ENCODE measurements around the gene ITFG1. TPM values are rescaled to one million over a fixed set of nuclear protein-coding genes. Genes with fewer than 3 reads are reported as not detected.
"Not testable (repeated sequence)": the region's sequence is repeated elsewhere in the genome, so short reads cannot be mapped to it uniquely, and the experiment has no call there.

ITFG1 gene
- total RNA-seq, 2 donors from 2014 or later = 71.1 to 77.0 TPM

DNA sequence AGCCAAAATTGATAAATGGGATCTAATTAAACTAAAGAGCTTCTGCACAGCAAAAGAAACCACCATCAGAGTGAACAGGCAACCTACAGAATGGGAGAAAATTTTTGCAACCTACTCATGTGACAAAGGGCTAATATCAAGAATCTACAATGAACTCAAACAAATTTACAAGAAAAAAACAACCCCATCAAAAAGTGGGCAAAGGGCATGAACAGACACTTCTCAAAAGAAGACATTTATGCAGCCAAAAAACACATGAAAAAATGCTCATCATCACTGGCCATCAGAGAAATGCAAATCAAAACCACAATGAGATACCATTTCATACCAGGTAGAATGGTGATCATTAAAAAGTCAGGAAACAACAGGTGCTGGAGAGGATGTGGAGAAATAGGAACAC is 18.0 kb downstream of the ITFG1 start:
- intact Hi-C loops (cut with DNase I, micrococcal nuclease); DNase-seq; ATAC-seq: not testable (repeated sequence)

DNA sequence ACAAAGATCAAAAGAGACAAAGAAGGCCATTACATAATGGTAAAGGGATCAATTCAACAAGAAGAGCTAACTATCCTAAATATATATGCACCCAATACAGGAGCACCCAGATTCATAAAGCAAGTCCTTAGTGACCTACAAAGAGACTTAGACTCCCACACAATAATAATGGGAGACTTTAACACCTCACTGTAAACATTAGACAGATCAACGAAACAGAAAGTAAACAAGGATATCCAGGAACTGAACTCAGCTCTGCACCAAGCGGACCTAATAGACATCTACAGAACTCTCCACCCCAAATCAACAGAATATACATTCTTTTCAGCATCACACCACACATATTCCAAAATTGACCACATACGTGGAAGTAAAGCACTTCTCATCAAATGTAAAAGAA is 20.8 kb downstream of the ITFG1 start:
- intact Hi-C loops (cut with DNase I, micrococcal nuclease); DNase-seq; ATAC-seq: not testable (repeated sequence)

GRCh38 chr16:47434274-47434673 is 26.6 kb downstream of the ITFG1 start:
- ATAC-seq; intact Hi-C loops (cut with DNase I, micrococcal nuclease); DNase-seq: not testable (repeated sequence)

DNA sequence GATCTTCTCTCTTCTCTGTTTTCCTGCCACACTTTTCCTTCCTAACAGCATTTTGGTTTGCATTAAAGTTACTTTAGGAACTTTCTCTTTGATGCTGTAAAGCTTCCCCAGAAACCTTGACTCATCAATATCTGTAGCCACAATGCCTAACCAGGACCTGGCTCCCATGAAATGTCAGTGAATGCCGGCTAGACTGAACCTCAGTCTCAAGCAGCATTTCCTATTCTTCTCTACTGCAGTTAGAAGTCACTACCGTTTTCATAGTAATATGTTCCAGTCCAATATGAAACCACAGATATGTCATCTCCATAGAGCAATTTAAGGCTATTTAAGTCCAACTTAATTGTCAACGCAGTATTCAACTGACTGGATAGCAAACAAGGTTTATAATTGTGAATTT is 28.9 kb downstream of the ITFG1 start:
- DNase-seq (no peak), ATAC-seq (no peak)
- intact Hi-C loops (cut with DNase I, micrococcal nuclease) = no loop called here

GRCh38 chr16:47426806-47427205 is 34.1 kb downstream of the ITFG1 start:
- intact Hi-C loops (cut with DNase I, micrococcal nuclease) = no loop called here
- DNase-seq (no peak), ATAC-seq (no peak)

DNA sequence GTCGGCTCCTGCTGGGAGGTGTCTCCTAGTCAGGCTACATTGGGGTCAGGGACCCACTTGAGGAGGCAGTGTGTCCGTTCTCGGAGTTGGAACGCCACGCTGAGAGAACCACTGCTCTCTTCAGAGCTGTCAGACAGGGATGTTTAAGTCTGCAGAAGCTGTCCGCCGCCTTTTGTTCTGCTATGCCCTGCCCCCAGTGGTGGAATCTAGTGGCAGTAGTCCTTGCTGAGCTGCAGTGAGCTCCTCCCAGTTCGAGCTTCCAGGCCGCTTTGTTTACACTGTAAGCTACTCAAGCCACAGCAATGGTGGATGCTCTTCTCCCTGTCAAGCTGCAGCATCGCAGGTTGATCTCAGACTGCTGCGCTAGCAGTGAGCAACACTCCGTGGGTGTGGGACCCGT is 36.0 kb downstream of the ITFG1 start:
- DNase-seq (no peak), ATAC-seq (no peak)
- intact Hi-C loops (cut with DNase I, micrococcal nuclease) = no loop called here

DNA sequence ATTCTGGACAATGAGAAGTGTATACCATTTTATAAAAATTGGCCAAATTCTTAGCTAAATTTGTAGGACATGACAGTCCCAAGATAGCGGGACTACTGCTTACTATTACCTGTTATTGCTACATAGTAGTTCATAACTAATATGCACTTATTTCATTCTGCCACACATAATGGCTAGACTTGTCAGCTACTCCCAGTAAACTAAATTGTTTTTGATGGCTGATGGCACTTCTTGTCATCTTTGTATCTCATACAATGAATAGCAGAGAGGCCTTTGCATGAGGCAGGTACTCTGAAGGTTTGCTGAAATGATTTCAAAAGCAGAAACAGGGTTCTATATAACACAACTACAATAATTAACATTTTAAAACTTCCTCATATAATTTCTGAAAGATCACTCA is 44.0 kb downstream of the ITFG1 start:
- DNase-seq (no peak), ATAC-seq (no peak)
- intact Hi-C loops (cut with DNase I, micrococcal nuclease) = no loop called here

- ATAC-seq (no peak), DNase-seq (no peak)
- intact Hi-C loops (cut with DNase I, micrococcal nuclease) = no loop called here
Observed at GRCh38 chr16:47413041-47413440, 47.8 kb downstream of the ITFG1 start.

DNA sequence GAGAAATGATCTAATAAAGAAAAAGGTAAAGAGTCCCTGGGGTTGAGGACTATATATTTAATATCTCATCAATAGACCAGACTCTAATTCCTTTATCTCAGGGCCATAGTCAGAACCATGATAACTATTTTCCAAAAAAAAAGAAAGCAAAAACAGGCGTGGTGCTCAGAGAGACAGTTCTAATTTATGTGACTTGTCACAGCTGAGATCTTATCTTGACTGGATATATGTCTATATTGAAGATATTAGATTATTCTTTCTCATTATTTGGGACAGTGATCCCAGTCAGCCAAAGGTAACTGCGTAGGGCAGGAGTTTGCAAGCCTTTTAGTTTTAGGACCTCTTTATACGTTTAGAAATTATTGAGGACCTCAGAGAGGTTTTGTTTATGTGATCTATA is 52.4 kb downstream of the ITFG1 start:
- ATAC-seq (no peak), DNase-seq (no peak)
- intact Hi-C loops (cut with DNase I, micrococcal nuclease) = no loop called here

DNA sequence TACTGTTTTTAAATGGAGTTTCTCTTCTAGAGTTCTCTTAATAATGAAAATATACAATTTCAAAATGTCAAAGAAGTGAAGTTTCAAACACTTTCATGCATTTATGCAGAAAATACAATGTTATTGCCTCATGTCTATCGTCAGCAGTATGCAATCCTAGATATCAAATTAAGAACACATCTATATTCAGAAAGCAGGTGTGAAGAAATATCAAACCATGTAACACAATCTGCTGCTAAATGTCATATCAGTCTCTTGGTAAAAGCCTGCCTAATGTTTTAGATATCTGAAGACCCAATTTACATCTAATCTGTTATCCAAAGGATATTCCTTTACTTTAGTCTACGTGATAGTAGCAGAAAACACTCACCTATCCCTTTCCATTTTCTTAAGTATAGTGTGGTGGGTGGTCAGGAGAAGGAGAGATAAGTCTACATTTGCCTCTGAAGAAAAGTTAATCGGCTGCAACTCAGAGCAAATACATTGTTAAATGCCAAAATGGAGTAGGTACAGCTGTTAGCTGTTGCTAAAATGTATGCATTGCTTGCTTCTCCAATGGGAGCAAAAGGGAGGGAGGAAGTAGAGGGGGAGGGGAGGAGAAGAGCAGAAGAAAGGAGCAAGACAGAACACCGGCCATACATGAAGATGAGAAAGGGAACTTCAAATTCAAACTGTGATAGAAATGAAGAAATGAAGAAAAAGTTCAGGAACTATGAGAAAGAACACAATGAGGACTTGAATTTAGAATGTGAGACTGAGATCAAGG is 64.9 kb downstream of the ITFG1 start:
- no peak for ATAC-seq
- intact Hi-C loops (cut with DNase I, micrococcal nuclease) = no loop called here
- DNase-seq = no peak

DNA sequence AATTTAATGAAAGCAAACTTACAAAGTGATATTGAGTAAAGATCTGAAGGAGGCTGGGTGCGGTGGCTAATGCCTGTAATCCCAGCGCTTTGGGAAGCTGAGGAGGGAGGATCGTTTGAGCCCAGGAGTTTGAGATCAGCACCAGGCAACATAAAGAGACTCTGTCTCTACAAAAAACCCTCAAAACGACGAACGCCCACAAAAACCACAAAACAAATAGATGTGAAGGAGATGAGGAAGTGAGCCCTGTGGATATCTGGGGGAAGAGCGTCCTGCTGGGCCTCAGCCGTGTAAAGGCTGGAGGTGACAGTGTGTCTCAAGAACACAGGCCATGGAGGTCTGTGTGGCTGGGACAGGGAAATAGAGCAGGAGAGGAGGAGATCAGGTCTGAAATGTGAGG is 68.8 kb downstream of the ITFG1 start:
- DNase-seq (no peak), ATAC-seq (no peak)
- intact Hi-C loops (cut with DNase I, micrococcal nuclease) = no loop called here

DNA sequence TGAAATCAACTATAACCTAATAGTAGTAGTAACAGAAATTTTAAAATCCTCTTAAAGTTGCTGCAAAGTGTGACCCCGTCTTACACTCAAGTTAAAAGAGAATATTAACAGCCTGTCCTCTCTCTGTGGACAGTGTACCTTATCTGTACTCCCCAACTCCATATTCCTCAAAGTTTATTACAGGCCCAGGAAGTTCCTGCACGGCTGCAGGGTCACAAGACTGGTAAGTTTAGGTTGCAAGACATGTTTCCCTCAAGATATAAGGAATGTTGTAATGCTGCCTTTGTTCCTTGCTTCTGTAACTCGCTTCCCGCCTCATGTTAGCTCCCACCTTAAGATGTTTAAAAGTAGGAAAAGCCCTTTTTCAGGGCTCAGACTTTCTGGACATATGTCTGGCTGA is 72.2 kb downstream of the ITFG1 start:
- ATAC-seq = no peak
- DNase-seq = no peak
- intact Hi-C loops (cut with DNase I, micrococcal nuclease) = no loop called here

DNA sequence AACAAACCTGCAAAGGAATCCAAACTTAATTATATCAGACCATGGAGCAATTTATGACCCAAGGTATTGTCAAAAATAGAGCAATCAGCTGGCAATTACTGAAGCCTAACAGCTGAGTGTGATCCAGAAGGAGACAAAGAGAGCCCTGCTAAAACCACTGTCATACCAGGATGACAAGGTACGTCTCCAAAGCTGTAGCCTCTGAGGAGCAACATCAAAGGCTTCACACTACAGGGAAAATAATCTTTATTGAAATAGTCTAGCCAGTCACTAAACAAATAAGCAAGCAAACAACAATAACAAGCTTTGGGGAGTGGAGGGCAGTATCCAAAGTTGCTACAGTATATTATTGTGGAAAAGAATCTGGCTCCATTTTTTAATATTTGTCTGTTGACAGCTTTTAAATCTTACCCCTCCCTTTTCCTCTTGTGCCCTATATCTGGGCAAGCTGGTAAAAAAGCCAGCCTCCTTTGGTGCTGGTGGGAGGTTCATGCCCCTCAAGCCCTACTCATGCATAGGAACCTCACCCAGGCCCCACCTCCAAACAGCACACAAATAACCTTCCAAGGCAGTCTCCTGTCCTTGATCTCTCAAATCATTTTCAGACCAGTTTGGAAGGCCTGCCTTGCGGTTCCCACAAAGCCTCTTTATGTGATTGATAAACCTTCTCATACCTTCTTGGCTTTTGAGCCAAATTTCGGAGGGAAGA is 73.7 kb downstream of the ITFG1 start:
- no peak for DNase-seq

GRCh38 chr16:47386201-47386718 is 74.6 kb downstream of the ITFG1 start:
- intact Hi-C loops (cut with DNase I, micrococcal nuclease) = no loop called here
- ATAC-seq = no peak

More for the DNA sequence above, 73.7 kb downstream of the ITFG1 start:
- ATAC-seq = no peak
- intact Hi-C loops (cut with DNase I, micrococcal nuclease) = no loop called here

GRCh38 chr16:47382362-47382761 is 78.5 kb downstream of the ITFG1 start:
- intact Hi-C loops (cut with DNase I, micrococcal nuclease) = no loop called here
- DNase-seq (no peak), ATAC-seq (no peak)

More at GRCh38 chr16:47386201-47386718, 74.6 kb downstream of the ITFG1 start:
- no peak for DNase-seq

DNA sequence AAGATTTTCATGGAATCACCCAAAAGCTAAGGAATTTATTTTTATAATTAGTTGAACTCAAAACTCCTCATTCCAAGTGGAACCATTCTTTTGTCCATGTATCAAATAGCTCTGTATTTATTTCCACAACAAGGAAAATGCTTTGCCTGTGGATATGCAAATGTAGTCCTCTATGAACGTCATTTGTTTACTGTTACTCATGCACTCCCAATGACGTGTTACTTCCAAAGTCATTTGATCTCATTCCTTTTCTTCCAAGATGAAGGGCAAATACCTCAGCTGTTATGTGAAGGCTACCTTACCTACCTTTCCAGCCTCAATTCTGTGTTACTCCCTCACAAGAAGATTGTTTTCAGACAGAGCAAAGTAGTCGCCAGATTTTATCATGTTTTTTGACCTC is 83.7 kb downstream of the ITFG1 start:
- DNase-seq (no peak), ATAC-seq (no peak)
- intact Hi-C loops (cut with DNase I, micrococcal nuclease) = no loop called here

- no peak for DNase-seq
- intact Hi-C loops (cut with DNase I, micrococcal nuclease) = no loop called here
- ATAC-seq = no peak
Observed at GRCh38 chr16:47375423-47375822, 85.4 kb downstream of the ITFG1 start.

DNA sequence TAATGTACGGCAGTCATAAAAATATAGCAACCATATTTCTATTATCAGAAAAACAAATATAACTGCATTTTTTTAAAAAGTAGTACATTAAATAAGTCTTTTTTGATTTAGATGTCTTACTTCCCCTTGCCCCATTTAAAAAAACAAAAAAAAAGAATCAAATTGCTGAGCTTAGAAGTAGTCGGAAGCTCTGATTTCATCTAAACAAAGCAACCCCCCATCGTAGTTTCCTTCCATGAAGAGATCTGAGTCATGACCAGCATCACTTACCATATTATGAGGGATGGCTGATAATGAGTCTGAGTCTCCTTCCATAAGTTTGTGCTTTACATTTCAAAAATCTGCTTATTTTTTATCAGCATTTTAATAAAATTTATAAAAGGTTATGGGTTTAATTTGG is 86.2 kb downstream of the ITFG1 start:
- ATAC-seq (no peak), DNase-seq (no peak)
- intact Hi-C loops (cut with DNase I, micrococcal nuclease) = no loop called here

DNA sequence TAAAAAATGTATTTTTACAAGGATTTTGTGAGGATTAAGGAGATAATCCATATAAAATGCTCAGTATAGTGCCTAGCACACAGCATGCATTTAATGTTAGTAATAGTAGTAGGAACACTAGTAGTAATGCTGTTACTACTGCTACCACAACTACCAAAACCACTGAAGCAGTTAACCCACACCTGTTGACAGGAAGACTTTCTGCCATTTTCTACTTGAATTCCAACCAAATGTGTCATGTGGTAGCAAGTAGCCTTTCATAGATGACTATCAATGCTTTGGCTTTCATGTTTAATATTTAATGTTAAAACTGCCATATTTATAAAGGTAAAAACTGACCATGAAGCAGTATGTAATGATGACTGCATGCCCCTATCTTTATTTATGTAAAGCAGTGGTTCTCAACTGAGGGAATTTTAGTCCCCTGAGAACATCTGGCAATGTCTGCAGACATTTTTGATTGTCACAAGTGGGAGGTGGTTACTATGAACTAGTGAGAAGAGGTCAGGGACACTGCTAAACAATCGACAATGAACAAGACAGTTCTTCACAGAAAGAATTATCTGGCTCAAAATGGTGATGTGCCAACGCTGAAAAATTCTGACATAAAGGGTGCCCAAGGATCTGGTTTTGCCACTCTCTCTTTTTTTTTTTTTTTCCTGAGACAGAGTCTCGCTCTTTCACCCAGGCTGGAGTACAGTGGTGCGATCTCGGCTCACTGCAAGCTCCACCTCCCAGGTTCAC is 89.4 kb downstream of the ITFG1 start:
- intact Hi-C loops (cut with DNase I, micrococcal nuclease) = no loop called here
- DNase-seq (no peak), ATAC-seq (no peak)

- DNase-seq (no peak), ATAC-seq (no peak)
- intact Hi-C loops (cut with DNase I, micrococcal nuclease) = no loop called here
Observed at GRCh38 chr16:47370536-47370935, 90.3 kb downstream of the ITFG1 start.
